ENCODE results near the gene MYO9A.

MYO9A gene

GRCh38 chr15:71937650-71938311 is 180.2 kb downstream of the MYO9A start:
- CTCF ChIA-PET = no interaction called here
- DNase-seq = no peak
- no CpG with 5 or more reads among the region's 3 CpGs for WGBS (ENCODE audit: insufficient coverage)

GRCh38 chr15:71934446-71934845 is 183.5 kb downstream of the MYO9A start:
- H3K27ac ChIP-seq (ENCODE audit: insufficient read depth in 1 of 2, low read depth in 1 of 2, low read length in 2 of 2, poor library complexity in 1 of 2, severe bottlenecking in 2 of 2) = no peak overlapping the region
- H3K27me3 ChIP-seq (replicated peaks in 2 of 5; ENCODE audit: control insufficient read depth in 4 of 5, insufficient read depth in 5 of 5, low read length in 4 of 5) = no peaks in the 10 kb centered on the region
- ChIA-PET POLR2A (no interaction called here), CTCF (interaction anchor here (0.8 kb wide), 1 partner anchor 8 kb away, joined by 4 read pairs; no protein-coding TSS in a partner anchor)
- no peak overlapping the region for H3K4me3 ChIP-seq (ENCODE audit: control insufficient read depth in 1 of 7, extremely low read depth in 1 of 7, insufficient read depth in 4 of 7, low read depth in 2 of 7, low read length in 6 of 7)
- H3K9me3 ChIP-seq (ENCODE audit: control extremely low read depth in 1 of 5, control insufficient read depth in 4 of 5, insufficient read depth in 2 of 5, low read depth in 1 of 5, low read length in 4 of 5) = peaks cover 5 to 24% (median 9%) of the 10 kb centered on the region in 5 experiments
- DNase-seq = no peak
- 0% methylated on average over 1 of the region's 3 CpGs for WGBS (ENCODE audit: insufficient coverage)
- H3K4me1 ChIP-seq (ENCODE audit: control extremely low read depth in 1 of 4, control insufficient read depth in 4 of 4, insufficient read depth in 4 of 4, low read length in 3 of 4) = no peaks in the 10 kb centered on the region
- H3K36me3 ChIP-seq (ENCODE audit: control insufficient read depth in 4 of 4, insufficient read depth in 4 of 4, low read length in 3 of 4) = peaks cover 7 to 51% (median 13%) of the 10 kb centered on the region in 4 experiments

More at GRCh38 chr15:71937650-71938311, 180.2 kb downstream of the MYO9A start:
- Histone ChIP-seq H3K36me3 (ENCODE audit: control insufficient read depth in 4 of 4, insufficient read depth in 4 of 4, low read length in 3 of 4) (peaks cover 0 to 24% (median 9%) of the 10 kb centered on the region in 4 experiments), H3K27me3 (replicated peaks in 2 of 5; ENCODE audit: control insufficient read depth in 4 of 5, insufficient read depth in 5 of 5, low read length in 4 of 5) (no peaks in the 10 kb centered on the region), H3K4me1 (ENCODE audit: control extremely low read depth in 1 of 4, control insufficient read depth in 4 of 4, insufficient read depth in 4 of 4, low read length in 3 of 4) (no peaks in the 10 kb centered on the region), H3K9me3 (ENCODE audit: control extremely low read depth in 1 of 5, control insufficient read depth in 4 of 5, insufficient read depth in 2 of 5, low read depth in 1 of 5, low read length in 4 of 5) (peaks cover 0 to 5% (median 0%) of the 10 kb centered on the region in 5 experiments), H3K4me3 (ENCODE audit: control insufficient read depth in 1 of 7, extremely low read depth in 1 of 7, insufficient read depth in 4 of 7, low read depth in 2 of 7, low read length in 6 of 7) (no peak overlapping the region), H3K27ac (ENCODE audit: insufficient read depth in 1 of 2, low read depth in 1 of 2, low read length in 2 of 2, poor library complexity in 1 of 2, severe bottlenecking in 2 of 2) (no peak overlapping the region)
- POLR2A ChIA-PET = interaction anchor here (0.6 kb wide), 1 partner anchor 64 kb away, joined by 3 read pairs; no protein-coding TSS in a partner anchor

- DNase-seq = no peak
- H3K36me3 ChIP-seq (ENCODE audit: control insufficient read depth in 4 of 4, insufficient read depth in 4 of 4, low read length in 3 of 4) = peaks cover 7 to 49% (median 13%) of the 10 kb centered on the region in 4 experiments
- CTCF ChIA-PET = no interaction called here
These were observed 185.3 kb downstream of the MYO9A start for GRCh38 chr15:71932689-71933088.

GRCh38 chr15:71931261-71931660 is 186.7 kb downstream of the MYO9A start:
- Histone ChIP-seq H3K9me3 (ENCODE audit: control extremely low read depth in 1 of 5, control insufficient read depth in 4 of 5, insufficient read depth in 2 of 5, low read depth in 1 of 5, low read length in 4 of 5) (peaks cover 5 to 24% (median 9%) of the 10 kb centered on the region in 5 experiments), H3K27ac (ENCODE audit: insufficient read depth in 1 of 2, low read depth in 1 of 2, low read length in 2 of 2, poor library complexity in 1 of 2, severe bottlenecking in 2 of 2) (no peak overlapping the region), H3K4me1 (ENCODE audit: control extremely low read depth in 1 of 4, control insufficient read depth in 4 of 4, insufficient read depth in 4 of 4, low read length in 3 of 4) (no peaks in the 10 kb centered on the region), H3K27me3 (replicated peaks in 2 of 5; ENCODE audit: control insufficient read depth in 4 of 5, insufficient read depth in 5 of 5, low read length in 4 of 5) (no peaks in the 10 kb centered on the region), H3K36me3 (ENCODE audit: control insufficient read depth in 4 of 4, insufficient read depth in 4 of 4, low read length in 3 of 4) (peaks cover 7 to 49% (median 13%) of the 10 kb centered on the region in 4 experiments), H3K4me3 (ENCODE audit: control insufficient read depth in 1 of 7, extremely low read depth in 1 of 7, insufficient read depth in 4 of 7, low read depth in 2 of 7, low read length in 6 of 7) (no peak overlapping the region)
- DNase-seq = no peak
- CTCF ChIA-PET = no interaction called here
- no CpG with 5 or more reads among the region's 1 CpG for WGBS (ENCODE audit: insufficient coverage)
- POLR2A ChIA-PET = no interaction called here

More at GRCh38 chr15:71932689-71933088, 185.3 kb downstream of the MYO9A start:
- Histone ChIP-seq H3K9me3 (ENCODE audit: control extremely low read depth in 1 of 5, control insufficient read depth in 4 of 5, insufficient read depth in 2 of 5, low read depth in 1 of 5, low read length in 4 of 5) (peaks cover 5 to 24% (median 9%) of the 10 kb centered on the region in 5 experiments), H3K27me3 (replicated peaks in 2 of 5; ENCODE audit: control insufficient read depth in 4 of 5, insufficient read depth in 5 of 5, low read length in 4 of 5) (no peaks in the 10 kb centered on the region), H3K4me1 (ENCODE audit: control extremely low read depth in 1 of 4, control insufficient read depth in 4 of 4, insufficient read depth in 4 of 4, low read length in 3 of 4) (no peaks in the 10 kb centered on the region), H3K4me3 (ENCODE audit: control insufficient read depth in 1 of 7, extremely low read depth in 1 of 7, insufficient read depth in 4 of 7, low read depth in 2 of 7, low read length in 6 of 7) (no peak overlapping the region), H3K27ac (ENCODE audit: insufficient read depth in 1 of 2, low read depth in 1 of 2, low read length in 2 of 2, poor library complexity in 1 of 2, severe bottlenecking in 2 of 2) (no peak overlapping the region)
- WGBS (ENCODE audit: insufficient coverage) = no CpG with 5 or more reads among the region's 2 CpGs
- POLR2A ChIA-PET = no interaction called here

GRCh38 chr15:71925145-71925544 is 192.8 kb downstream of the MYO9A start:
- CTCF ChIA-PET = no interaction called here
- DNase-seq = no peak
- Histone ChIP-seq H3K27me3 (replicated peaks in 2 of 5; ENCODE audit: control insufficient read depth in 4 of 5, insufficient read depth in 5 of 5, low read length in 4 of 5) (no peaks in the 10 kb centered on the region), H3K4me3 (ENCODE audit: control insufficient read depth in 1 of 7, extremely low read depth in 1 of 7, insufficient read depth in 4 of 7, low read depth in 2 of 7, low read length in 6 of 7) (no peak overlapping the region), H3K4me1 (ENCODE audit: control extremely low read depth in 1 of 4, control insufficient read depth in 4 of 4, insufficient read depth in 4 of 4, low read length in 3 of 4) (no peaks in the 10 kb centered on the region), H3K36me3 (ENCODE audit: control insufficient read depth in 4 of 4, insufficient read depth in 4 of 4, low read length in 3 of 4) (peaks cover 0 to 3% (median 0%) of the 10 kb centered on the region in 4 experiments), H3K27ac (ENCODE audit: insufficient read depth in 1 of 2, low read depth in 1 of 2, low read length in 2 of 2, poor library complexity in 1 of 2, severe bottlenecking in 2 of 2) (no peak overlapping the region), H3K9me3 (ENCODE audit: control extremely low read depth in 1 of 5, control insufficient read depth in 4 of 5, insufficient read depth in 2 of 5, low read depth in 1 of 5, low read length in 4 of 5) (peaks cover 0 to 3% (median 0%) of the 10 kb centered on the region in 5 experiments)
- POLR2A ChIA-PET = no interaction called here
- WGBS (ENCODE audit: insufficient coverage) = no CpG with 5 or more reads among the region's 10 CpGs

- ChIA-PET POLR2A (no interaction called here), CTCF (no interaction called here)
- 100% methylated on average over 2 of the region's 3 CpGs for WGBS (ENCODE audit: insufficient coverage)
- no peak for DNase-seq
- Histone ChIP-seq H3K4me1 (ENCODE audit: control extremely low read depth in 1 of 4, control insufficient read depth in 4 of 4, insufficient read depth in 4 of 4, low read length in 3 of 4) (no peaks in the 10 kb centered on the region), H3K27ac (ENCODE audit: insufficient read depth in 1 of 2, low read depth in 1 of 2, low read length in 2 of 2, poor library complexity in 1 of 2, severe bottlenecking in 2 of 2) (no peak overlapping the region), H3K36me3 (ENCODE audit: control insufficient read depth in 4 of 4, insufficient read depth in 4 of 4, low read length in 3 of 4) (peaks cover 0 to 4% (median 0%) of the 10 kb centered on the region in 4 experiments), H3K4me3 (ENCODE audit: control insufficient read depth in 1 of 7, extremely low read depth in 1 of 7, insufficient read depth in 4 of 7, low read depth in 2 of 7, low read length in 6 of 7) (no peak overlapping the region), H3K27me3 (replicated peaks in 2 of 5; ENCODE audit: control insufficient read depth in 4 of 5, insufficient read depth in 5 of 5, low read length in 4 of 5) (no peaks in the 10 kb centered on the region), H3K9me3 (ENCODE audit: control extremely low read depth in 1 of 5, control insufficient read depth in 4 of 5, insufficient read depth in 2 of 5, low read depth in 1 of 5, low read length in 4 of 5) (no peaks in the 10 kb centered on the region)
These were observed 196.8 kb downstream of the MYO9A start for GRCh38 chr15:71921191-71921590.

GRCh38 chr15:71920573-71920972 is 197.4 kb downstream of the MYO9A start:
- Histone ChIP-seq H3K36me3 (ENCODE audit: control insufficient read depth in 4 of 4, insufficient read depth in 4 of 4, low read length in 3 of 4) (peaks cover 0 to 4% (median 0%) of the 10 kb centered on the region in 4 experiments), H3K27me3 (replicated peaks in 2 of 5; ENCODE audit: control insufficient read depth in 4 of 5, insufficient read depth in 5 of 5, low read length in 4 of 5) (no peaks in the 10 kb centered on the region), H3K4me1 (ENCODE audit: control extremely low read depth in 1 of 4, control insufficient read depth in 4 of 4, insufficient read depth in 4 of 4, low read length in 3 of 4) (no peaks in the 10 kb centered on the region), H3K4me3 (ENCODE audit: control insufficient read depth in 1 of 7, extremely low read depth in 1 of 7, insufficient read depth in 4 of 7, low read depth in 2 of 7, low read length in 6 of 7) (no peak overlapping the region), H3K27ac (ENCODE audit: insufficient read depth in 1 of 2, low read depth in 1 of 2, low read length in 2 of 2, poor library complexity in 1 of 2, severe bottlenecking in 2 of 2) (no peak overlapping the region), H3K9me3 (ENCODE audit: control extremely low read depth in 1 of 5, control insufficient read depth in 4 of 5, insufficient read depth in 2 of 5, low read depth in 1 of 5, low read length in 4 of 5) (no peaks in the 10 kb centered on the region)
- WGBS (ENCODE audit: insufficient coverage) = 95% methylated on average over 6 of the region's 6 CpGs
- no peak for DNase-seq
- POLR2A ChIA-PET = no interaction called here
- CTCF ChIA-PET = no interaction called here
